Stimulated activated CD4-positive, alpha-beta T cell treated with anti-CD3 and anti-CD28 coated beads, Interleukin-4, amount 100 ng/mL, for 4 hours (primary cell): ENCODE data around the gene HERC2.
"Not testable (repeated sequence)": the region's sequence is repeated elsewhere in the genome, so short reads cannot be mapped to it uniquely, and the experiment has no call there.

ENCODE experiments used
- DNase-seq, 2 experiments: peaks; one replicate each; pipeline ENCODE4 v3.0.0-alpha.2; 2020

HERC2 gene

GRCh38 chr15:28221696-28222095 lies 100.3 kb downstream of the HERC2 start:
- DNase-seq, result not testable (repeated sequence)

- DNase-seq, result no peak
Measured at GRCh38 chr15:28219116-28219515, 102.9 kb downstream of the HERC2 start.

GRCh38 chr15:28216946-28217546 lies 104.9 kb downstream of the HERC2 start:
- not testable (repeated sequence) for DNase-seq

- DNase-seq, result not testable (repeated sequence)
Measured at GRCh38 chr15:28215521-28215920, 106.5 kb downstream of the HERC2 start.

DNA sequence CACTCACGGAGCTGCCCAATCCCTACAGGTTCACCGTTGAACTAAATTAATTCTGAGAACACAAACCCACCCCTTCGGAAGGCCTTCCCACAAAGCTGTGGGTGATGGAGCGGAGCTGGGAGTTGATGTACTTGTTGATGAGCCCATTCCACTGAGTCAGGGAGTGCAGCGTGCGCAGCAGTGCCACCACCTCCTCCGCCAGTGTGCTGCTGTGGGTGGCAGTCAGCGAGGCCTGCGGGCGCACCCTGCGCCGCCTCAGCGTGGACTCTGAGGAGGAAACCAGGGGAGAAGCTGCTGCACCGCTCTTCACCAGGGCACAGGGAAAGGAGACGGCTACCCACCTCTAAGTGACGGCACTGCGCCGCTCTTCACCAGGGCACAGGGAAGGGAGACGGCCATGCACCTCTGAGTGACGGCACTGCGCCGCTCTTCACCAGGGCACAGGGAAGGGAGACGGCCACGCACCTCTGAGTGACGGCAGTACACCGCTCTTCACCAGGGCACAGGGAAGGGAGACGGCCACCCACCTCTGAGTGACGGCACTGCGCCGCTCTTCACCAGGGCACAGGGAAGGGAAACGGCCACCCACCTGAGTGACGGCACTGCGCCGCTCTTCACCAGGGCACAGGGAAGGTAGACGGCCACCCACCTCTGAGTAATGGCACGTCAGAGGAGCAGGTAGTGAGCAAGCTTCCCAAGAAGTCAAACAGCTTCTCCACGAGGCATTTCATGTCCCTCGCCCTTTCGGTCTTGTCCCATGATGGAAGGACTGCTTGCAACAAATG lies 107.8 kb downstream of the HERC2 start:
- DNase-seq, result not testable (repeated sequence)

- DNase-seq, result not testable (repeated sequence)
Measured at GRCh38 chr15:28213393-28213792, 108.6 kb downstream of the HERC2 start.

- no peak for DNase-seq
Measured at GRCh38 chr15:28208583-28208982, 113.4 kb downstream of the HERC2 start.

GRCh38 chr15:28205640-28206039 lies 116.3 kb downstream of the HERC2 start:
- not testable (repeated sequence) for DNase-seq

- DNase-seq, result not testable (repeated sequence)
Measured at GRCh38 chr15:28203055-28203828, 118.7 kb downstream of the HERC2 start.

- DNase-seq, result not testable (repeated sequence)
Measured at GRCh38 chr15:28202124-28202523, 119.9 kb downstream of the HERC2 start.

DNA sequence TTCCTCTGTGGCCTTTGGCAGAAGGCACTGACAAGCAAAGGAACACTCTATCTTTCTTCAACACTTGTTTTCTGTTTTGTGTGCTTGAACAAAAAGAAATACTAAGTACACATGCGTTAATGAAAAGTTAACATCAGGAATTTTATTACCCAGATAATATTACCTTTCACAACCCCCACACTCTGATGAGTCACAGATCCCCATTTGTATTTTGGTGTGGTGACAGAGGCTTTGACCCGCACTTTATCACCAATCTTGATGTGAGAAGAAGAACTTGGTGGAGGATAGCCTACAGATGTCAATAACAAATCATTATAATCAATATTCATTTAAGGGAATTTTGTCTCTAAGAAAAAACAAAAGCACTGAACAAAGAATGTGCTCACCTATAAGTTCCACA lies 123.8 kb downstream of the HERC2 start:
- not testable (repeated sequence) for DNase-seq

- not testable (repeated sequence) for DNase-seq
Measured at GRCh38 chr15:28197694-28198093, 124.3 kb downstream of the HERC2 start.

DNA sequence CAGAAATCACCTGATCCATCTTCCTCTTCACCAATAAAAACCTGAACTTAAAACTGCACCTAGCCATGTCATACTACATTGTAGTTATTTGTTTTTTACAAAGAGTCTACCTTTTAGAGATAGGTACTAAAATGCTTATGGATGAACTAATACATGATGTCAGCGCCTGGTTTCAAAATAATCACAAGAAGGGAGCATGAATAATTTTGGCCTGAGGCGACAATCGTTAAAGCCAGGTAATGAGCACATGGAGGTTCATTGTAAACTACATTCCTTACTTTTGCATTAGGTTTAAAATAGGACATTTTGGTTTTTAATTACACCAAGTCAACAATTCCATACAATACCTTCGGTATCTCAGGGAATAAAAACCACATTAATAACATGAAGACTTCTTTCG lies 125.4 kb downstream of the HERC2 start:
- not testable (repeated sequence) for DNase-seq

DNA sequence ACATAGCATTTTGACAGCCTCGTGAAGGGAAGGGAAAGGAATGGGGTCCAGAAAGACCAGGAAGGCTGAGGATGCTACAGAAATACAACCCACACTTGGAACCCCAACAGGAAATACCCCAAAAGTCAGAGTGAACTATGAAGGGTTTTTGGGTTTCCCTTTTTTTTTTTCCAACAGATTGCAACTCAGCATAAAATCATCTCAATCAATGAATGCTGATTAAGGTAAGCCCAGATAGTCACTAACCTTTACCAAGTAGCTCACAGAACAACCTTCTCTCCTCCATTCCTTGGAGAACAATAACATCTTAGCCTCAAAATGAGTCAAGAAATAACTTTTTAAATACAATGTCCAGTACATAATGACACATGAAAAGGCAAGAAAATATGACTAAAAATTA lies 129.2 kb downstream of the HERC2 start:
- DNase-seq, result no peak

- DNase-seq, result no peak
Measured at GRCh38 chr15:28191832-28192231, 130.1 kb downstream of the HERC2 start.

DNA sequence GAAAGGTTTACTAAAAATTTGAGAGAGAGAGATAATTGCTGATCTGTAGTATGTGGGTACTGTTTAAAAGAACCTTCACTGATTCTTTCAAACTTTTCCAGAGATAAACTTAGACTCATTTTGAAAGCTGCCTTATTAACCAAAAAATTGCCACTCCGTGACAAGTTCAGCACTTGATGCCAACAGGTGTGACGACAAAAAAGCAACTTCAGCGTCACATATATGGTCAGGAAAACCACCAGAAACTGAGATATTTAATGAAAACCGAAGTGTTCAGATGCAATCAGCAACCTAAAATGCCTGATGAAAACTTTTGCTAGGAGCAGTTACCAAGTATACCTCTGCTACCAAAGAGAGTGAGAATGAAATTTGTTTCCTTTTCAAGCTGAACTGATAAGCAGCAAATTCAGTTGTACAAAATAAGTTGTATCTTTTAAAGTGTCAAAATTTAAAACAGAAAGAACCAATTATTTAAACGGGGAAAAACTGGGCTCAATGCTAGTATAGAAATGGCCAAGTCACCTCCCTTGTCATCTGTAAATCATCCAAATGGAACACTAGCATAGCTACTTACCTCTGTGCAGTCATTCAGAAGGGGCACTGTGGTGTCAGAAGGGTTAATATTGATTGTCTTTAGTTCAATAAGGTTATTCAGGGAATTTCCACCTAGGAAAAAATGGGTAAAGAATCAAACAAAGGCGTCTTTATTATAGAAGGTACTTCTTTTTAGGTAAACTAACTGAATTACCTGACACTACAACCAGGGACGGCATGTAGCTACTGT lies 131.4 kb downstream of the HERC2 start:
- no peak for DNase-seq

DNA sequence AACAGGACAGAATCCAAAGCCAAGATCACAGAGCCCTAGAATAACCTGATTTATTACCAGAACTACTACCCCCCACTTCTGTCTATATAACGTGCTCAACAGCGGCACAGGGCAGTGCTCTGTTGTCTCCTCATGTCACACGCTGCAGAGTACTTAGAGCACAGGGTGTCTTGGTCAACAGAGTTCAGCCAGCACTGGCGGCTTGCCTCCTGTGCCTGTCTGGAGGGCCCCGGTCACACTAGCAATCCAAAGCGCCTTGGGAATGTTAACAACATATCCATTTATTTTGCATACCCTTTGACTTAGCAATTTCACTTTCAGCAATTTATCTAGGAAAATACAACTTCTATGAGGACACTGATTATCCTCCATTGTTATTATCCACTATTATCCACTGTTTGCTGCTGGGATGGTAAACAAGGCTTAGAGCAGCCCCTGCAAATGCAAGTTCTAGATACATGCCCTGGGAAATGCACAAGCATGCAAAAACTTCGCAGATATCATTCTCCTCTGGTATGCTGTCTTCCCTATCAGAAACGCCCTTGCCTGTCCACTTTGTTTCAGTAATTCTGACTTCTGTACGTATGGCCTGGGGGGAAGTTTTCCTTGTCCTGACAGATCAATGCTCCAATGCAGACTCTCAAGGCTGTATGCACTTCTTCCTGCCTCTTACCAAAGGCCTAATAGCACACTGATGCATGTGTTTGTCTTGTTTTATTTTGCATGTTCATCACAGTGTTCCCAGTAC lies 136.7 kb downstream of the HERC2 start:
- no peak for DNase-seq

- DNase-seq, result no peak
Measured at GRCh38 chr15:28184166-28184565, 137.8 kb downstream of the HERC2 start.

DNA sequence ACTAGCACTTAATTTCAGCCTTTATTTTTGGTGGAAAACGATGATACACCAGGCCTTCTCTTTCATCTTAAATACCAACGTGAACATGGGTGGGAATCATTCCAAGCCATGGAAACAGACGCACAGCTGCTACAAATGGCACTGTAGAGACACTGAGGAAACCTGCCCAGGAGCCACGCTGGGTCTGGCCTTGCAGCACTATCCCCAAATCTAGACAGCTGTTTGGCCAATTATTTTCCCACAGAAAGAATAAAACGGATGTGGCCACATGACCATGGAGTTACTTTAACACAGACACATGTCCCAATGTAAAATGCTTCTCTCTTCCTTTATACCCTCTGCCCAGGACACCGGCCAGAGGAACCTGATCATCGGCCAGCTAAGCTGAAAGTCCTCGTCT lies 139.2 kb downstream of the HERC2 start:
- no peak for DNase-seq

GRCh38 chr15:28182216-28182615 lies 139.8 kb downstream of the HERC2 start:
- no peak for DNase-seq

DNA sequence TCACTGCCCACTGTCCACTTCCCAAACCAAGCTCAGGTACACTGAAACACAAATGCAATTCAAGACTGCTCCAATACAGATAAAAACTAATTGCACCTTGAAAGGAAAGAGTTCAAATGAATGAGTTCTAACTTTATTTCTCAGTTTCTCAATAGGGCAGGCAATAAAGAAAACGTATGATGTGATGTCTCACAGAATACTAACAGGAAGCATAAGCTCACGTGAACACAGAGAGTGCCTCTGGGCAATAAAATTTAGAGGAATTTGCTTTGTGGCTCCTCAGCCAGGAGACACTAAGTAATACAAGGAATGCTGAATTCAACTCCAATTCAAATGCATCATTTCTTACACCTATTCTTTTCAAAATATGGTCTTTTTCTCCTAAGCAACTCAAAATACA lies 140.6 kb downstream of the HERC2 start:
- no peak for DNase-seq

DNA sequence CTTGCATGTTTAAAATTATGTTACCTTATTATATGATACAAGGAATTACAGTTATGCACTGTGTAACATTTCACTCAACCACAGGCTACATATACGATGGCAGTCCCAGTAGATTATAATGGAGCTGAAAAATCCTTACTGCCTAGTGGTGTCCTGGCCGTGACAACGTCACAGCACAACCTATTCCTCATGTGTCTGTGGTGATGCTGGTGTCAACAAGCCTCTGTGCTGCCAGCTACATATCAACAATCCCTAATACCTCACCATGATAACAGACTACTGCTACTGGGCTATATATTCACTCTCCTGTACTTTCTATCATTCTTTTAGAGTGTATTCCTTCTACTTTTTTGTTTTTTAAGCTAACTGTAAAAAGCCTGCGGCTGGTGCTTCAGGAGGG lies 142.7 kb downstream of the HERC2 start:
- DNase-seq, result no peak
